ENCODE results near the gene IGSF21.

The IGSF21 gene

GRCh38 chr1:18116777-18117176 lies 9.2 kb downstream of the IGSF21 start:
- POLR2A ChIA-PET, result no interaction called here
- no peak for TF ChIP-seq CTCF (IDR thresholded peaks at IDR 0.05; ENCODE audit: control extremely low read depth, extremely low read depth, low read depth, missing control alignments)
- CTCF ChIA-PET, result interaction anchor here (0.7 to 2.6 kb wide), 2 partner anchors 16 to 456 kb away, joined by 3 to 6 read pairs; no protein-coding TSS in a partner anchor
- no peak for DNase-seq (ENCODE audit: extremely low spot score)

GRCh38 chr1:18118078-18118477 lies 10.5 kb downstream of the IGSF21 start:
- no peak for DNase-seq (ENCODE audit: extremely low spot score)
- no peak for TF ChIP-seq CTCF (IDR thresholded peaks at IDR 0.05; ENCODE audit: control extremely low read depth, extremely low read depth, low read depth, missing control alignments)
- ChIA-PET CTCF (interaction anchor here (1.4 kb wide), 1 partner anchor 17 kb away, joined by 3 read pairs; no protein-coding TSS in a partner anchor), POLR2A (no interaction called here)

- POLR2A ChIA-PET, result no interaction called here
- CTCF ChIA-PET, result interaction anchor here (1.4 kb wide), 1 partner anchor 18 kb away, joined by 3 read pairs; no protein-coding TSS in a partner anchor
- DNase-seq (ENCODE audit: extremely low spot score), result no peak
- no peak for TF ChIP-seq CTCF (IDR thresholded peaks at IDR 0.05; ENCODE audit: control extremely low read depth, extremely low read depth, low read depth, missing control alignments)
Observed at GRCh38 chr1:18118491-18118890, 10.9 kb downstream of the IGSF21 start.

GRCh38 chr1:18119289-18119688 lies 11.7 kb downstream of the IGSF21 start:
- no peak for TF ChIP-seq CTCF (IDR thresholded peaks at IDR 0.05; ENCODE audit: control extremely low read depth, extremely low read depth, low read depth, missing control alignments)
- CTCF ChIA-PET, result no interaction called here
- POLR2A ChIA-PET, result no interaction called here
- no peak for DNase-seq (ENCODE audit: extremely low spot score)

GRCh38 chr1:18119771-18120377 lies 12.3 kb downstream of the IGSF21 start:
- TF ChIP-seq CTCF (IDR thresholded peaks at IDR 0.05; ENCODE audit: control extremely low read depth, extremely low read depth, low read depth, missing control alignments), result no peak
- DNase-seq (ENCODE audit: extremely low spot score), result no peak
- ChIA-PET CTCF (interaction anchor here (1.2 kb wide), 1 partner anchor 19 kb away, joined by 3 read pairs; no protein-coding TSS in a partner anchor), POLR2A (no interaction called here)

GRCh38 chr1:18120638-18121037 lies 13.0 kb downstream of the IGSF21 start:
- ChIA-PET POLR2A (no interaction called here), CTCF (interaction anchor here (1.2 kb wide), 1 partner anchor 20 kb away, joined by 3 read pairs; no protein-coding TSS in a partner anchor)
- no peak for DNase-seq (ENCODE audit: extremely low spot score)
- TF ChIP-seq CTCF (IDR thresholded peaks at IDR 0.05; ENCODE audit: control extremely low read depth, extremely low read depth, low read depth, missing control alignments), result no peak
